H9 (cell line): Measurements from ENCODE around the gene AFAP1. TPM values are rescaled to one million over a fixed set of nuclear protein-coding genes. Genes with fewer than 3 reads are reported as not detected.
A peak's percentile ranks its signal among the peaks of the same experiment; 100 is the strongest.

Experiments
- DNase-seq: peaks from one replicate; pipeline ENCODE4 v3.0.0-alpha.2; 2017
- H2AFZ ChIP-seq: one replicate; pipeline ENCODE4 v1.6.1; 2013; ENCODE audit warnings: mild to moderate bottlenecking, low read length, control low read depth, moderate library complexity
- H2AK5ac ChIP-seq: 2 replicates; pipeline ENCODE4 v1.6.1; 2013; ENCODE audit warnings: low read length, control low read depth, mixed read lengths; ENCODE audit not compliant: insufficient read length
- H2BK120ac ChIP-seq: one replicate; pipeline ENCODE4 v1.6.1; 2013; ENCODE audit warnings: low read depth, mild to moderate bottlenecking, low read length, control low read depth, inconsistent platforms; ENCODE audit not compliant: poor library complexity, severe bottlenecking
- H2BK12ac ChIP-seq: 2 replicates; pipeline ENCODE4 v1.6.1; 2013; ENCODE audit warnings: low read length, control low read depth, mixed read lengths, low read depth; ENCODE audit not compliant: insufficient read length
- H2BK15ac ChIP-seq: 2 replicates; pipeline ENCODE4 v1.6.1; 2013; ENCODE audit warnings: low read depth, low read length, control low read depth
- H2BK20ac ChIP-seq: one replicate; pipeline ENCODE4 v1.6.1; 2013; ENCODE audit warnings: low read depth, mild to moderate bottlenecking, low read length, control low read depth, inconsistent platforms; ENCODE audit not compliant: poor library complexity, severe bottlenecking
- H2BK5ac ChIP-seq: 2 replicates; pipeline ENCODE4 v1.6.1; 2013; ENCODE audit warnings: low read length, control low read depth, mixed read lengths; ENCODE audit not compliant: insufficient read length
- H3K14ac ChIP-seq: 2 replicates; pipeline ENCODE4 v1.6.1; 2013; ENCODE audit warnings: low read length, control low read depth; ENCODE audit not compliant: insufficient read depth
- H3K18ac ChIP-seq: 2 replicates; pipeline ENCODE4 v1.6.1; 2013; ENCODE audit warnings: low read depth, mild to moderate bottlenecking, mixed read lengths, low read length, control low read depth; ENCODE audit not compliant: insufficient read length
- H3K23ac ChIP-seq: 2 replicates; pipeline ENCODE4 v1.6.1; 2013; ENCODE audit warnings: low read length, control low read depth, mixed read lengths, low read depth; ENCODE audit not compliant: insufficient read length
- H3K23me2 ChIP-seq: 2 replicates; pipeline ENCODE4 v1.6.1; 2013; ENCODE audit warnings: low read depth, mild to moderate bottlenecking, mixed read lengths, low read length, control low read depth; ENCODE audit not compliant: insufficient read length, poor library complexity, severe bottlenecking
- H3K27ac ChIP-seq: 2 replicates; pipeline ENCODE4 v1.5.1; 2013; ENCODE audit warnings: low read length, control low read depth, mixed read lengths, low read depth; ENCODE audit not compliant: insufficient read length
- H3K27me3 ChIP-seq: 2 replicates; pipeline ENCODE4 v1.6.1; 2013; ENCODE audit warnings: low read length, control low read depth, inconsistent platforms; ENCODE audit not compliant: insufficient read depth
- H3K4ac ChIP-seq: 2 replicates; pipeline ENCODE4 v1.6.1; 2013; ENCODE audit warnings: low read depth, mild to moderate bottlenecking, control low read depth, inconsistent platforms, low read length, moderate library complexity
- H3K4me1 ChIP-seq: 2 replicates; pipeline ENCODE4 v1.6.1; 2013; ENCODE audit warnings: low read length, control low read depth, inconsistent platforms; ENCODE audit not compliant: insufficient read depth
- H3K4me2 ChIP-seq: 2 replicates; pipeline ENCODE4 v1.6.1; 2013; ENCODE audit warnings: low read length, control low read depth, mixed read lengths; ENCODE audit not compliant: insufficient read length, insufficient read depth
- H3K56ac ChIP-seq: 2 replicates; pipeline ENCODE4 v1.6.1; 2013; ENCODE audit warnings: low read depth, mild to moderate bottlenecking, mixed read lengths, low read length, control low read depth; ENCODE audit not compliant: insufficient read length
- H3K79me1 ChIP-seq: 2 replicates; pipeline ENCODE4 v1.6.1; 2013; ENCODE audit warnings: low read depth, mild to moderate bottlenecking, moderate library complexity, low read length, control low read depth, inconsistent platforms; ENCODE audit not compliant: insufficient read depth, poor library complexity, severe bottlenecking
- H3K79me2 ChIP-seq: 2 replicates; pipeline ENCODE4 v1.6.1; 2013; ENCODE audit warnings: low read length, control low read depth, inconsistent platforms; ENCODE audit not compliant: insufficient read depth
- H3K9ac ChIP-seq: 2 replicates; pipeline ENCODE4 v1.6.1; 2013; ENCODE audit warnings: low read length, control low read depth, mixed read lengths; ENCODE audit not compliant: insufficient read length; ENCODE audit errors: extremely low read depth
- H3K9me3 ChIP-seq: one replicate; pipeline ENCODE4 v1.6.1; 2013; ENCODE audit warnings: low read depth, low read length, inconsistent platforms; ENCODE audit not compliant: control insufficient read depth
- H3T11ph ChIP-seq: one replicate; pipeline ENCODE4 v1.6.1; 2013; ENCODE audit warnings: mild to moderate bottlenecking, low read length, control low read depth, inconsistent platforms
- H4K20me1 ChIP-seq: one replicate; pipeline ENCODE4 v1.6.1; 2013; ENCODE audit not compliant: control insufficient read depth, insufficient read length, insufficient read depth
- H4K5ac ChIP-seq: 2 replicates; pipeline ENCODE4 v1.6.1; 2013; ENCODE audit warnings: low read depth, mild to moderate bottlenecking, mixed read lengths, low read length, control low read depth; ENCODE audit not compliant: insufficient read length
- H4K8ac ChIP-seq: replicated peaks from 2 replicates; pipeline ENCODE4 v1.6.1; 2013; ENCODE audit warnings: low read length, control low read depth, mixed read lengths, low read depth; ENCODE audit not compliant: insufficient read length
- H4K91ac ChIP-seq: 2 replicates; pipeline ENCODE4 v1.6.1; 2013; ENCODE audit warnings: low read depth, mild to moderate bottlenecking, moderate library complexity, mixed read lengths, low read length, control low read depth; ENCODE audit not compliant: insufficient read length
- H3K27ac Mint-ChIP-seq, 3 experiments: 2 replicates in 2 of 3; 3 replicates in 1 of 3; pipeline ENCODE4 v1.8.0; 2020 to 2021; ENCODE audit warnings: mixed read lengths in 3 of 3, mild to moderate bottlenecking in 1 of 3, moderate library complexity in 1 of 3
- H3K27me3 Mint-ChIP-seq: 2 replicates; pipeline ENCODE4 v1.8.0; 2021; ENCODE audit warnings: low read depth, mild to moderate bottlenecking, moderate library complexity, mixed read lengths
- H3K36me3 Mint-ChIP-seq, 3 experiments: 2 replicates in 2 of 3; 3 replicates in 1 of 3; pipeline ENCODE4 v1.8.0; 2020 to 2021; ENCODE audit warnings: low read depth in 3 of 3, mixed read lengths in 3 of 3; ENCODE audit not compliant: insufficient read depth in 1 of 3
- H3K4me1 Mint-ChIP-seq, 2 experiments: 2 replicates each; pipeline ENCODE4 v1.8.0; 2020; ENCODE audit warnings: mixed read lengths in 2 of 2
- H3K4me3 Mint-ChIP-seq, 2 experiments: 2 replicates in 1 of 2; 3 replicates in 1 of 2; pipeline ENCODE4 v1.8.0; 2020 to 2021; ENCODE audit warnings: mild to moderate bottlenecking in 2 of 2, mixed read lengths in 2 of 2, moderate library complexity in 1 of 2
- H3K9me3 Mint-ChIP-seq, 2 experiments: 2 replicates in 1 of 2; 3 replicates in 1 of 2; pipeline ENCODE4 v1.8.0; 2020; ENCODE audit warnings: mild to moderate bottlenecking in 2 of 2, mixed read lengths in 2 of 2, moderate library complexity in 1 of 2
- WGBS: extraction: QIAGEN DNeasy Blood & Tissue Kit; methylation state at CpG from one replicate; pipeline ENCODE4 v1.1.7; 2013; ENCODE audit warnings: missing lambda C conversion rate, low lambda C conversion rate, mixed read lengths; ENCODE audit not compliant: insufficient read length; ENCODE audit errors: extremely low coverage; 5-methylcytosine and 5-hydroxymethylcytosine counted together
- total RNA-seq: library from RNA; stranded (reverse); gene quantifications from 2 replicates; pipeline ENCODE4 v1.2.1, GENCODE V29; 2021
- TF ChIP-seq, protein P1 (sequence below): fragments of 200-600 bp; sonication (generic); conservative IDR thresholded peaks from 3 replicates; pipeline ENCODE4 v1.8.0; 2021; ENCODE audit warnings: antibody characterized with exemption, mild to moderate bottlenecking

AFAP1 gene
- total RNA-seq, 1 experiment from 2014 or later, result 6.5 TPM

- Histone ChIP-seq H4K8ac (no peak overlapping the region), H2BK20ac (no peak overlapping the region), H2BK120ac (no peak overlapping the region), H3K27me3 (no peaks in the 10 kb centered on the region), H2BK5ac (no peak overlapping the region), H2BK12ac (no peak overlapping the region), H3K4me1 (no peaks in the 10 kb centered on the region), H3K4me2 (no peak overlapping the region), H2AFZ (no peak overlapping the region), H4K20me1 (no peaks in the 10 kb centered on the region), H3K56ac (no peak overlapping the region), H3K4ac (no peak overlapping the region), H4K91ac (no peak overlapping the region), H2BK15ac (no peak overlapping the region), H3K9me3 (no peaks in the 10 kb centered on the region), H3K79me2 (no peaks in the 10 kb centered on the region), H3K23me2 (no peaks in the 10 kb centered on the region), H3T11ph (no peak overlapping the region), H3K79me1 (no peaks in the 10 kb centered on the region), H3K27ac (no peak overlapping the region), H3K9ac (no peak overlapping the region), H4K5ac (no peak overlapping the region), H3K23ac (no peak overlapping the region), H2AK5ac (no peak overlapping the region), H3K18ac (no peak overlapping the region), H3K14ac (no peak overlapping the region)
- Mint-ChIP-seq H3K36me3 (peaks cover 7 to 20% (median 16%) of the 10 kb centered on the region in 3 experiments; a peak in 6 of 7 replicates), H3K4me3 (no peak overlapping the region), H3K27me3 (no peaks in the 10 kb centered on the region), H3K27ac (0 out of 7 replicates have a peak overlapping the region, but pooled peaks of 1 of the 3 experiments have one; percentile 27), H3K9me3 (no peaks in the 10 kb centered on the region; a peak in 1 of 5 replicates), H3K4me1 (peaks cover 14 to 23% of the 10 kb centered on the region in 2 experiments)
- no peak for DNase-seq
- no CpG with 5 or more reads among the region's 13 CpGs for WGBS
- TF ChIP-seq, protein P1, sequence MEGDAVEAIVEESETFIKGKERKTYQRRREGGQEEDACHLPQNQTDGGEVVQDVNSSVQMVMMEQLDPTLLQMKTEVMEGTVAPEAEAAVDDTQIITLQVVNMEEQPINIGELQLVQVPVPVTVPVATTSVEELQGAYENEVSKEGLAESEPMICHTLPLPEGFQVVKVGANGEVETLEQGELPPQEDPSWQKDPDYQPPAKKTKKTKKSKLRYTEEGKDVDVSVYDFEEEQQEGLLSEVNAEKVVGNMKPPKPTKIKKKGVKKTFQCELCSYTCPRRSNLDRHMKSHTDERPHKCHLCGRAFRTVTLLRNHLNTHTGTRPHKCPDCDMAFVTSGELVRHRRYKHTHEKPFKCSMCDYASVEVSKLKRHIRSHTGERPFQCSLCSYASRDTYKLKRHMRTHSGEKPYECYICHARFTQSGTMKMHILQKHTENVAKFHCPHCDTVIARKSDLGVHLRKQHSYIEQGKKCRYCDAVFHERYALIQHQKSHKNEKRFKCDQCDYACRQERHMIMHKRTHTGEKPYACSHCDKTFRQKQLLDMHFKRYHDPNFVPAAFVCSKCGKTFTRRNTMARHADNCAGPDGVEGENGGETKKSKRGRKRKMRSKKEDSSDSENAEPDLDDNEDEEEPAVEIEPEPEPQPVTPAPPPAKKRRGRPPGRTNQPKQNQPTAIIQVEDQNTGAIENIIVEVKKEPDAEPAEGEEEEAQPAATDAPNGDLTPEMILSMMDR, result no peak
Measured at GRCh38 chr4:7838136-7838782, 101.4 kb downstream of the AFAP1 start.
